ENCODE data around the gene HES2.
"Not testable (repeated sequence)": the region's sequence is repeated elsewhere in the genome, so short reads cannot be mapped to it uniquely, and the experiment has no call there.

Gene HES2

DNA sequence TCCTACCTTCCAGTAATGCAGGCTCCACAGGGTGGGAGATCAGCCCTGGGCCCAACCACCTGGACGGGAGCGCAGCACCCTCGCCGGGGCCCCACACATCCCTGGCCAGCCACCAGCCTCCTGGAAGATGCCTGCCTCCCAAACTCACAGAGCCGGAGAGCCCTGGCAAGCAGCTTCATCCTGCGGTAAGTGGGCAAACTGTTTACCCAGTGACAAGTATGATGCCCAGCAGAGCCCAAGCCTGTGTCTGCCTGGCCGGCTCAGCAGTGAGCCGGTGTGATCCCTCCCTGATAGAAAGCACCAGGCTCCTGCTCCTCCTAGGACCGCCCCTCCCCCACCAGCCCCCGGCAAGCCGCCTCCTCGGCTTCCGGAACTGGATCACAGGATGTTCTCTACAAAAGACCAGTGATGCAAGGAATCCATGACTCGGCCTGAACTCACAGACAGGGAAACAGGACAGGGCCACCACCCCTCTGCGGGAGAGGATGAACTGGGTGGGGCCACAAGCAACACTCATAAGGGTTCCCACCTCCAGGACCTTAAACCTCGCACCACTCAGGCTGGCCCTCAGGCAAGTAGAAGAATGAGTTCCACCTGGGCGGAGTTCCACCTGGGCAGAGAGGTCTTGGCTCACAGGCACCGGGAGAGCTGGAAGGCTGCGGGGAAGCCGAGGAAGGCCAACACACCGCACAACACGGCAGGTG lies 34.1 kb downstream of the HES2 start:
- no peak for DNase-seq (ENCODE audit: extremely low spot score)
- TF ChIP-seq, protein P1, sequence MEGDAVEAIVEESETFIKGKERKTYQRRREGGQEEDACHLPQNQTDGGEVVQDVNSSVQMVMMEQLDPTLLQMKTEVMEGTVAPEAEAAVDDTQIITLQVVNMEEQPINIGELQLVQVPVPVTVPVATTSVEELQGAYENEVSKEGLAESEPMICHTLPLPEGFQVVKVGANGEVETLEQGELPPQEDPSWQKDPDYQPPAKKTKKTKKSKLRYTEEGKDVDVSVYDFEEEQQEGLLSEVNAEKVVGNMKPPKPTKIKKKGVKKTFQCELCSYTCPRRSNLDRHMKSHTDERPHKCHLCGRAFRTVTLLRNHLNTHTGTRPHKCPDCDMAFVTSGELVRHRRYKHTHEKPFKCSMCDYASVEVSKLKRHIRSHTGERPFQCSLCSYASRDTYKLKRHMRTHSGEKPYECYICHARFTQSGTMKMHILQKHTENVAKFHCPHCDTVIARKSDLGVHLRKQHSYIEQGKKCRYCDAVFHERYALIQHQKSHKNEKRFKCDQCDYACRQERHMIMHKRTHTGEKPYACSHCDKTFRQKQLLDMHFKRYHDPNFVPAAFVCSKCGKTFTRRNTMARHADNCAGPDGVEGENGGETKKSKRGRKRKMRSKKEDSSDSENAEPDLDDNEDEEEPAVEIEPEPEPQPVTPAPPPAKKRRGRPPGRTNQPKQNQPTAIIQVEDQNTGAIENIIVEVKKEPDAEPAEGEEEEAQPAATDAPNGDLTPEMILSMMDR (IDR thresholded peaks at IDR 0.05; ENCODE audit: control extremely low read depth, extremely low read depth, low read depth, missing control alignments), result no peak
- ChIA-PET POLR2A (no interaction called here), CTCF (interaction anchor here (1.1 to 3.4 kb wide), 7 partner anchors 8 to 141 kb away, joined by 3 to 14 read pairs (median 8); partner anchors contain the start of gene ACOT7)

DNA sequence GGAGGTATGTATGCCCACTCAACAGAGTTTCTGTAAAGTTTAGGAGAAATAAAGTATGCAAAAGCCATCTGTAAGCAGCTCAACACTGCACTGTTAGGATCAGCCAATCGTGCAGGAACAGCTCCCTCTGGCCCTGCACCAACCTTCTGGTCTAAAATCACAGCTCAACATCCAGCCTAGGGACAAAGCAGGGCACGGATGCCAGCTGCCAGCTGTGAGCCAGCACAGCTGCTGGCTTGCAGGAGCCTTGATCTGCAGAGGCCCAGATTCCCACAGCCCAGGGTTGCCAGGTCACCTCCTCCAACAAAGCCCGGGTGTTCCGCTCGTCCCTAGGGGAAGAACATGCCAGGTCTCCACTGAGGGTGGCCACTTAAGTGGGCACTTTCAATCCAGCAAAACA lies 34.8 kb downstream of the HES2 start:
- TF ChIP-seq, protein P1 (IDR thresholded peaks at IDR 0.05; ENCODE audit: control extremely low read depth, extremely low read depth, low read depth, missing control alignments), result no peak
- ChIA-PET POLR2A (no interaction called here), CTCF (interaction anchor here (0.9 to 3.4 kb wide), 11 partner anchors 8 to 139 kb away, joined by 3 to 14 read pairs (median 3); partner anchors contain the start of gene ACOT7)
- no peak for DNase-seq (ENCODE audit: extremely low spot score)

DNA sequence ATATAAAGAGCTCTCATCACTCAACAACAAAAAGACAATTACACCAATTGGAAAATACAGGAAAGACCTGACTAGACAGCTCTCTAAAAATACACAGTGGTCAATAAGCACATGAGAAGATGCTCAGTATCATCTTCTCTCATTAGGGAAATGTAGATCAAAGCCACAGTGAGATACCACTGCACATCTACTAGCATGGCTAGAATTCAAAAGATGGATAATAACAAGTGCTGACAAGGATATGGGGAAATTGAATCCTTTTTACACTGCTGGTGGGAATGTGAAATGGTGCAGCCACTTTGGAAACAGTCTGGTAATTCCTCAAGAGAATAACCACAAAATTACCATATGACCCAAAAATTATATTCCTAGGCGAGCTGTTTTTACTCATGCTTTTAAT lies 35.6 kb downstream of the HES2 start:
- TF ChIP-seq, protein P1 (IDR thresholded peaks at IDR 0.05; ENCODE audit: control extremely low read depth, extremely low read depth, low read depth, missing control alignments), result no peak
- ChIA-PET POLR2A (no interaction called here), CTCF (interaction anchor here (0.9 to 3.4 kb wide), 11 partner anchors 10 to 138 kb away, joined by 3 to 14 read pairs (median 3); partner anchors contain the start of gene ACOT7)
- DNase-seq (ENCODE audit: extremely low spot score), result no peak

DNA sequence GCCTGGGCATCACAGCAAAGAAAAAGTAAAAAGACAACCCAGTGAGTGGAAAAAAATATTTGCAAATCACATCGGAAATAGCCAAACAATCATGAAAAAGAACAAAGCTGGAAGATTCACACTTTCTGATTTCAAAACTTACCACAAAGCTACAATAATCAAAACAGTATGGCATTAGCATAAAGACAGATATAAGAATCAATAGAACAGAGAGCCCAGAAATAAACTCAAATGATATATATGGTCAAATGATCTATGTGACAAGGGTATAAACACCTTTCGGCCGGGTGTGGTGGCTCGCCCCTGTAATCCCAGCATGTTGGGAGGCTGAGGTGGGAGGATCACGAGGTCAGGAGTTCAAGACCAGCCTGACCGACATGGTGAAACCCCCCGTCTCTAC lies 39.7 kb downstream of the HES2 start:
- DNase-seq (ENCODE audit: extremely low spot score), result no peak
- ChIA-PET POLR2A (no interaction called here), CTCF (interaction anchor here (0.8 to 4.8 kb wide), 6 partner anchors 15 to 142 kb away, joined by 3 to 24 read pairs (median 4); no protein-coding TSS in a partner anchor)
- TF ChIP-seq, protein P1 (IDR thresholded peaks at IDR 0.05; ENCODE audit: control extremely low read depth, extremely low read depth, low read depth, missing control alignments), result no peak

DNA sequence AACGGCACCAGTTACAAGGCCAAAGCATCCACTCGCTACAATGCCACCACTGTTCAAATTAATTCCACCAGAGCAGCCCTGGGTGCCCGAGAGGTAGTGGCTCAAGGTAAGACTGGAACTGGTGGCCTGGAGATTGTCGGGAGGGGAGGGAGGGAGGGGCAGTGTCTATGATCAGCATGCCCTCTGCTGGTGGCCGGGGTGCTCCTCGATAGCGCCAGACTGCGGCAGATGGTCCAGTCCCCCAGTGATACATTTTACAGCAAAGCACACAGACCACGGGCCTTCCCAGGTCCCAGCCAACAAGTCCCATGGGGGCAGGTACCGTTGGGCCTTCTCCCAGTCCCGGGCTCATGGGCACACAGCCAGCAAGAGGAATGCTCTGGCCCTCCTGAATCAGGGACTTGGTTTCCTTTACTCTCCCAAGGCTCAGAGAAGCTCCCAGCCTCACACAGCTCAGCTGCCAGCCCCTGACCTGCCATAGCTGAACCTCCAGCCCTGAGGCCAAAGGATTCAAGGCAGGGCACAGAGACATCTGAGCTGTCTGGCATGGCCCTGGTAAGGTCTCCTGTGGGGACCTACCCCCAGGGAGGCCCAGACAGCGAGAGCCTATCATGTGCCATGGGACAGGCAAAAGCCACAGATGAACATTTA lies 41.5 kb downstream of the HES2 start:
- DNase-seq (ENCODE audit: extremely low spot score), result no peak
- CTCF ChIA-PET, result interaction anchor here (1.1 to 4.8 kb wide), 5 partner anchors 10 to 45 kb away, joined by 3 to 24 read pairs (median 3); no protein-coding TSS in a partner anchor
- POLR2A ChIA-PET, result no interaction called here
- TF ChIP-seq, protein P1 (IDR thresholded peaks at IDR 0.05; ENCODE audit: control extremely low read depth, extremely low read depth, low read depth, missing control alignments), result no peak

DNA sequence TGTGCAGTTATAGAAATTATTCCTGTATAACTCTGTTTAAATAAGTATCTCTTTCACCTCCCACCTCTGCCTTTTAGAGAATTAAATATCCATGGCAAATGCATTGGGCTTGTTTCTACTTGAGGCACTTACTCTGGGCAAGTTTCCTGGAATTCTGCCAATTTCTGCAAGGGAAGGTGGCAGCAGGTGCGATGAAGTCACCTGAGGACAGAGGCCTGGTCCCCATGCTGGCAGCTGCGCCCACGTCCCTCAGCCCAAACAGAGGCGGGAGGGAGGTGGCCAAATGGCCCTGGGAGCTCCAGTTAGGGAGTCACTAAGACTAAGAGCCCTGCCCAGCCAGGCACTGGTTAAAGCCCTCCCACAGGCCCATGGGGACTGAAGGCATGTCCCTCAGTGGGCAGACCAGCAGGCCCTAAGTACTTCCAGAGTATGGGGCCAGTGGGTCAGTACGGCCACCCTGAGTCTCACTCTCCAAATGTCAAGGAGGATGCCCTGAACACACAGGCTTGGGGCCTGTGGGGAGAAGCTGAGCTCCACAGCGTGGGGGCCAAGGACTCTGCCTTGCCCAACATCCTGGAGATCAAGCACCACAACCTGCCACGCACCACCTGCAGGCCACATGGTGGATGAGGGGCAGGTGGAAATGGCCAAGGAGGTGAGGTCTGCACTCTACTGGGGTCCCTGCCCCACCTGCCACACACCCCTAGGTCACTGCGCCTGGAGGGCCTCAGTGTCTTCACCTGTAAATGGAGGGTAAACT lies 45.6 kb downstream of the HES2 start:
- TF ChIP-seq, protein P1 (IDR thresholded peaks at IDR 0.05; ENCODE audit: control extremely low read depth, extremely low read depth, low read depth, missing control alignments), result no peak
- no peak for DNase-seq (ENCODE audit: extremely low spot score)

DNA sequence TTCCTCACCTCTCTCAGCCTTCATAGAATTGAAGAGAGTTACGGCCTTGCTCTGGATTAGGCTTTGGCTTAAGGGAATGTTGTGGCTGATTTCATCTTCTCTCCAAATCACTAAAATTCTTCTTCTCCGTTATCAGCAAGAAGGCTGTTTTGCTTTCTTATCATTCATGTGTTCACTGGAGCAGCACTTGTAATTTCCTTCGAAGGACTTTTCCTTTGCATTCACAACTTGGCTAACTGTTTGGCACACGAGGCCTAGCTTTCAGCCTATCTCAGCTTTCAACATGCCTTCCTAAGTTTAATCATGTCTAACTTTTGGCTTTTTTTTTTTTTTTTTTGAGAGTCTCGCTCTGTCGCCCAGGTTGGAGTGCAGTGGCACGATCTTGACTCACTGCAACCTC lies 47.5 kb downstream of the HES2 start:
- not testable (repeated sequence) for DNase-seq (ENCODE audit: extremely low spot score)
- POLR2A ChIA-PET, result interaction anchor here (0.7 kb wide), 1 partner anchor 13 kb away, joined by 6 read pairs; no protein-coding TSS in a partner anchor
- CTCF ChIA-PET, result interaction anchor here (1.1 to 4.0 kb wide), 6 partner anchors 9 to 127 kb away, joined by 3 to 17 read pairs (median 5); no protein-coding TSS in a partner anchor

More for the DNA sequence above, 45.6 kb downstream of the HES2 start:
- ChIA-PET POLR2A (no interaction called here), CTCF (interaction anchor here (2.9 to 4.0 kb wide), 2 partner anchors 9 to 11 kb away, joined by 6 to 17 read pairs; no protein-coding TSS in a partner anchor)
